ENCODE results near the gene OR8K3.

OR8K3 gene

DNA sequence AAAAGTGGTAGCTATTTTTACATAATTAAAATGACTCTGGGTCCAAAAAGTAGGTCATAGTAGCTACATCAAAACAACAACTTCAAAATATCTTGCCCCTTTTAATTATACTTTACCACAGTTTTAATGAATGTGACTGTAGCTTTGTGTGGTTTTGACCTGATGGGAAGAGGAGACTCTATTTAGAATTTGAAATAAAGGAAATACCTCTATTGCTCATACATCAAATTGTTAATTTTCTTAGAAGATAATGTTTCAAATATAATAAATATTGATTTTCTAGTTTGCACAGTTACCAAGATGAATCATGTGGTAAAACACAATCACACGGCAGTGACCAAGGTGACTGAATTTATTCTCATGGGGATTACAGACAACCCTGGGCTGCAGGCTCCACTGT lies 30.8 kb downstream of the OR8K3 start, which contains the start of gene OR8K1:
TSS of gene OR8K1 (plus strand) at position 301 of the 400 bp plus-strand sequence. CDS start at position 301, 0 bp downstream.
- no peaks in the 10 kb centered on the region for H3K79me2 ChIP-seq (ENCODE audit: insufficient read depth, low read length)
- no peak for TF ChIP-seq EZH2 (IDR thresholded peaks at IDR 0.05; ENCODE audit: borderline replicate concordance, low read length)
- TF ChIP-seq, protein P1, sequence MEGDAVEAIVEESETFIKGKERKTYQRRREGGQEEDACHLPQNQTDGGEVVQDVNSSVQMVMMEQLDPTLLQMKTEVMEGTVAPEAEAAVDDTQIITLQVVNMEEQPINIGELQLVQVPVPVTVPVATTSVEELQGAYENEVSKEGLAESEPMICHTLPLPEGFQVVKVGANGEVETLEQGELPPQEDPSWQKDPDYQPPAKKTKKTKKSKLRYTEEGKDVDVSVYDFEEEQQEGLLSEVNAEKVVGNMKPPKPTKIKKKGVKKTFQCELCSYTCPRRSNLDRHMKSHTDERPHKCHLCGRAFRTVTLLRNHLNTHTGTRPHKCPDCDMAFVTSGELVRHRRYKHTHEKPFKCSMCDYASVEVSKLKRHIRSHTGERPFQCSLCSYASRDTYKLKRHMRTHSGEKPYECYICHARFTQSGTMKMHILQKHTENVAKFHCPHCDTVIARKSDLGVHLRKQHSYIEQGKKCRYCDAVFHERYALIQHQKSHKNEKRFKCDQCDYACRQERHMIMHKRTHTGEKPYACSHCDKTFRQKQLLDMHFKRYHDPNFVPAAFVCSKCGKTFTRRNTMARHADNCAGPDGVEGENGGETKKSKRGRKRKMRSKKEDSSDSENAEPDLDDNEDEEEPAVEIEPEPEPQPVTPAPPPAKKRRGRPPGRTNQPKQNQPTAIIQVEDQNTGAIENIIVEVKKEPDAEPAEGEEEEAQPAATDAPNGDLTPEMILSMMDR (IDR thresholded peaks at IDR 0.05; ENCODE audit: low read length) = no peak

DNA sequence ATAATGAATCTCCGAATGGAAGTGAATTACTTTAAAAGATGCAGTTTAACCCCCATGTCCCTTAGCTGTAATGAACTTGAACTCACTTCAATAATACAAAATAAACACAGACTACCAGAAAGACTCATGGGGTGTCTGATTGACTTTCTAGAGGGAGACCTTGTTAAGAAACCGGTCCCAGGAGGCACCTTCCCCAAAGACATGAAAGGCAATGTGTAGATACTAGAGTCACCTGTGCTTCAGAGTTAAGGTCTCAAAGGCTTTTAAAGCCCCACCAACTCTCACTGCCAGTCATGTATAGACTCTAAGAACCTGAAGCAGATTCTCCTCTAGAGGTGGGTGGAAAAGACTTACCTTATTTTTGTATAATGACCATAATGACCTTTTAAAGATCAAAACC lies 39.0 kb downstream of the OR8K3 start, which contains the start of gene OR8J1:
TSS of gene OR8J1 (plus strand) at position 301 of the 400 bp plus-strand sequence. CDS start 5,956 bp downstream, outside the sequence.
- Histone ChIP-seq H3K79me2 (ENCODE audit: insufficient read depth, low read length) (no peaks in the 10 kb centered on the region), H3K9ac (ENCODE audit: low read length) (no peak within 1 kb of the TSS), H3K4me1 (ENCODE audit: insufficient read depth, low read length, severe bottlenecking) (no peaks in the 10 kb centered on the region), H3K4me3 (ENCODE audit: low read depth, low read length, poor library complexity, severe bottlenecking) (no peak within 1 kb of the TSS), H3K36me3 (ENCODE audit: insufficient read depth, low read length) (no peaks in the 10 kb centered on the region), H3K27ac (ENCODE audit: low read depth, low read length, poor library complexity, severe bottlenecking) (no peak within 1 kb of the TSS), H4K20me1 (ENCODE audit: insufficient read depth, low read length) (no peaks in the 10 kb centered on the region), H3K9me2 (ENCODE audit: low read depth, low read length) (no peaks in the 10 kb centered on the region), H3K27me3 (ENCODE audit: insufficient read depth, low read length) (no peaks in the 10 kb centered on the region), H2AFZ (ENCODE audit: low read length) (no peak within 1 kb of the TSS), H3K4me2 (ENCODE audit: low read length) (no peak within 1 kb of the TSS), H3K9me3 (ENCODE audit: low read length) (no peaks in the 10 kb centered on the region), H3F3A (ENCODE audit: insufficient read depth, low read length) (no peaks in the 10 kb centered on the region)
- TF ChIP-seq, protein P1 (IDR thresholded peaks at IDR 0.05; ENCODE audit: low read length) = no peak
- TF ChIP-seq EZH2 (IDR thresholded peaks at IDR 0.05; ENCODE audit: borderline replicate concordance, low read length) = no peak

More for the DNA sequence above, 30.8 kb downstream of the OR8K3 start, which contains the start of gene OR8K1:
- H3K4me2 ChIP-seq (ENCODE audit: low read length) = no peak within 1 kb of the TSS
- H3K27ac ChIP-seq (ENCODE audit: low read depth, low read length, poor library complexity, severe bottlenecking) = no peak within 1 kb of the TSS
- no peaks in the 10 kb centered on the region for H3F3A ChIP-seq (ENCODE audit: insufficient read depth, low read length)
- no peak within 1 kb of the TSS for H3K9ac ChIP-seq (ENCODE audit: low read length)
- no peak within 1 kb of the TSS for H3K4me3 ChIP-seq (ENCODE audit: low read depth, low read length, poor library complexity, severe bottlenecking)
- no peaks in the 10 kb centered on the region for H3K36me3 ChIP-seq (ENCODE audit: insufficient read depth, low read length)
- H4K20me1 ChIP-seq (ENCODE audit: insufficient read depth, low read length) = no peaks in the 10 kb centered on the region
- no peaks in the 10 kb centered on the region for H3K9me2 ChIP-seq (ENCODE audit: low read depth, low read length)
- no peak within 1 kb of the TSS for H2AFZ ChIP-seq (ENCODE audit: low read length)
- no peaks in the 10 kb centered on the region for H3K4me1 ChIP-seq (ENCODE audit: insufficient read depth, low read length, severe bottlenecking)
- no peaks in the 10 kb centered on the region for H3K27me3 ChIP-seq (ENCODE audit: insufficient read depth, low read length)
- H3K9me3 ChIP-seq (ENCODE audit: low read length) = no peaks in the 10 kb centered on the region

Measured in OCI-LY1 (cell line).